Activated CD8-positive, alpha-beta T cell treated with anti-CD3 and anti-CD28 coated beads for 36 hours (primary cell): ENCODE measurements around the gene WDR89. TPM values are rescaled to one million over a fixed set of nuclear protein-coding genes. Genes with fewer than 3 reads are reported as not detected.

ENCODE experiments used
- ATAC-seq: fragments of 200-7000 bp; cut with Tn5 transposase; one replicate; pipeline ENCODE4 v1.10.0; 2021; ENCODE audit warnings: mild to moderate bottlenecking, moderate library complexity
- CTCF ChIA-PET: fragments of 350-600 bp; sonication (Branson Sonifier 250); formaldehyde crosslinking; loops from one replicate; lab custom pipeline; 2021; ENCODE audit warnings: antibody characterized with exemption; lab: Charles Lee
- POLR2A ChIA-PET: fragments of 350-600 bp; sonication (Branson Sonifier 250); formaldehyde crosslinking; loops from one replicate; lab custom pipeline; 2021; ENCODE audit warnings: antibody characterized with exemption; lab: Charles Lee
- DNase-seq: peaks from one replicate; pipeline ENCODE4 v3.0.0-alpha.2; 2020
- H3K27ac Mint-ChIP-seq: one replicate; pipeline ENCODE4 v1.8.0; 2021; ENCODE audit warnings: mild to moderate bottlenecking, mixed read lengths
- H3K27me3 Mint-ChIP-seq: one replicate; pipeline ENCODE4 v1.8.0; 2021; ENCODE audit warnings: mixed read lengths
- H3K36me3 Mint-ChIP-seq: one replicate; pipeline ENCODE4 v1.8.0; 2021; ENCODE audit warnings: low read depth, mixed read lengths
- H3K4me1 Mint-ChIP-seq: one replicate; pipeline ENCODE4 v1.8.0; 2021; ENCODE audit warnings: low read depth, mixed read lengths
- H3K4me3 Mint-ChIP-seq: one replicate; pipeline ENCODE4 v1.8.0; 2021; ENCODE audit warnings: mild to moderate bottlenecking, moderate library complexity, mixed read lengths
- H3K9me3 Mint-ChIP-seq: one replicate; pipeline ENCODE4 v1.8.0; 2021; ENCODE audit warnings: mixed read lengths
- CTCF ChIP-seq: fragments of 200-600 bp; IDR thresholded peaks from one replicate; pipeline ENCODE4 v1.8.0; 2022; ENCODE audit warnings: antibody characterized with exemption, mild to moderate bottlenecking
- intact Hi-C: fragments of 100-400 bp; cut with micrococcal nuclease; formaldehyde crosslinking; loops from one replicate; pipeline ENCODE4 v1.10.0; 2022
- total RNA-seq, 2 experiments: library from RNA; stranded (reverse); gene quantifications; one replicate each; pipeline ENCODE4 v1.2.3, GENCODE V29; 2021

Gene WDR89
- total RNA-seq, 2 experiments from 2014 or later, result 30.9 to 33.4 TPM

DNA sequence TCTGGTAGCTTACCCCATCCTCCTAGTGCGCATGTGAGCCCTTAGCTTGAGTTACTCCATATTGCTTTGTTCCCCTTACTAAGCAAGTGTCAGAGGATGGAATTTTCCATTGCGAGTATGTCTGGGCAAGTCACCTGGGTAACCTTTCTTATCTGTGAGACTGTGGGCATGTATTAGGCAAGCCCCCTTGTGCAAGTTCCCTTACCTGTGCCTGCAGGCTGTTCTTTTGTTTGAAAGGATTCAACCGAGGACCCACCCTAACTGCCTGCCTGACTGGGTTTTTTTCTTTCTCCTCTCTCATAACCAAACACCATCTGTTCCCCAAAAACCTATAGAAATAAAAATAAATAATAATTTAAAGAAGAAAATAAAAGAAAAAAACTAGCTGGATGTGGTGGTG is 76.2 kb downstream of the WDR89 start:
- ChIA-PET POLR2A (no interaction called here), CTCF (no interaction called here)
- TF ChIP-seq CTCF, result no peak
- peaks cover 3% of the 10 kb centered on the region for H3K27me3 Mint-ChIP-seq
- ATAC-seq (no peak), DNase-seq (no peak)
- no peak overlapping the region for H3K27ac Mint-ChIP-seq
- H3K4me3 Mint-ChIP-seq, result no peak overlapping the region
- intact Hi-C loops, result no loop called here
- H3K4me1 Mint-ChIP-seq, result no peaks in the 10 kb centered on the region
- no peaks in the 10 kb centered on the region for H3K9me3 Mint-ChIP-seq
- H3K36me3 Mint-ChIP-seq, result no peaks in the 10 kb centered on the region

- TF ChIP-seq CTCF, result no peak
- intact Hi-C loops, result no loop called here
- Mint-ChIP-seq H3K4me1 (no peaks in the 10 kb centered on the region), H3K36me3 (no peaks in the 10 kb centered on the region), H3K27me3 (peaks cover 3% of the 10 kb centered on the region), H3K4me3 (no peak overlapping the region), H3K9me3 (peaks cover 1% of the 10 kb centered on the region), H3K27ac (no peak overlapping the region)
- POLR2A ChIA-PET, result no interaction called here
- no peak for ATAC-seq
- DNase-seq, result no peak
- CTCF ChIA-PET, result no interaction called here
These were observed 77.4 kb downstream of the WDR89 start for GRCh38 chr14:63564318-63564717.

GRCh38 chr14:63563370-63564026 is 78.2 kb downstream of the WDR89 start:
- CTCF ChIA-PET, result no interaction called here
- intact Hi-C loops, result no loop called here
- DNase-seq (no peak), ATAC-seq (no peak)
- Mint-ChIP-seq H3K4me1 (no peaks in the 10 kb centered on the region), H3K27me3 (peaks cover 3% of the 10 kb centered on the region), H3K27ac (no peak overlapping the region), H3K36me3 (no peaks in the 10 kb centered on the region), H3K4me3 (no peak overlapping the region), H3K9me3 (peaks cover 1% of the 10 kb centered on the region)
- POLR2A ChIA-PET, result no interaction called here
- no peak for TF ChIP-seq CTCF

GRCh38 chr14:63562405-63562804 is 79.3 kb downstream of the WDR89 start:
- intact Hi-C loops, result no loop called here
- ChIA-PET CTCF (interaction anchor here (1.3 kb wide), 1 partner anchor 173 kb away, joined by 5 read pairs; no protein-coding TSS in a partner anchor), POLR2A (no interaction called here)
- Mint-ChIP-seq H3K36me3 (no peaks in the 10 kb centered on the region), H3K27ac (no peak overlapping the region), H3K4me1 (no peaks in the 10 kb centered on the region), H3K9me3 (peaks cover 1% of the 10 kb centered on the region), H3K27me3 (peaks cover 3% of the 10 kb centered on the region), H3K4me3 (no peak overlapping the region)
- TF ChIP-seq CTCF, result no peak
- DNase-seq, result no peak
- ATAC-seq, result no peak

DNA sequence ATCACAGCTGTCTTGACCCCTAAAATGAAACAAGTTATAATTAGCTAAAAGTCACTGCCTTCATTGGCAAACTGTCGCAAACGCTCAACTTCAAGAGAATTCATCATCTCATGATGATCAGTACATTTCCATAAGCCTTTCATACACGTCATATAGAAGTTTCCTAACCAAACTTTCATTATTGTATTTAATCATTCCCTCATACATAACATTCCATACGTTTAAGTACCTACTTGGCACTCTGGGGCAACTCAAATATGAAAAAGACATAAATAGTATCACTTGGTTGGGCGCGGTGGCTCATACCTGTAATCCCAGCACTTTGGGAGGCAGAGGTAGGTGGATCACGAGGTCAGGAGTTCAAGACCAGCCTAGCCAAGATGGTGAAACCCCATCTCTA is 86.1 kb downstream of the WDR89 start:
- Mint-ChIP-seq H3K4me1 (peaks cover 7% of the 10 kb centered on the region), H3K36me3 (no peaks in the 10 kb centered on the region), H3K4me3 (no peak overlapping the region), H3K27me3 (no peaks in the 10 kb centered on the region), H3K27ac (no peak overlapping the region), H3K9me3 (peaks cover 1% of the 10 kb centered on the region)
- intact Hi-C loops, result no loop called here
- CTCF ChIA-PET, result no interaction called here
- no peak for TF ChIP-seq CTCF
- DNase-seq (no peak), ATAC-seq (no peak)
- POLR2A ChIA-PET, result interaction anchor here (0.6 to 1.0 kb wide), 2 partner anchors 119 to 141 kb away, joined by 3 to 4 read pairs; no protein-coding TSS in a partner anchor
